ENCODE measurements around the gene TMEM14A. TPM values are rescaled to one million over a fixed set of nuclear protein-coding genes. Genes with fewer than 3 reads are reported as not detected.

TMEM14A gene
- total and polyA plus RNA-seq, 2 of the 8 experiments (the other 6 are each of a cell fraction or from before 2014, with no cell fraction given), result 11.1 to 11.2 TPM

DNA sequence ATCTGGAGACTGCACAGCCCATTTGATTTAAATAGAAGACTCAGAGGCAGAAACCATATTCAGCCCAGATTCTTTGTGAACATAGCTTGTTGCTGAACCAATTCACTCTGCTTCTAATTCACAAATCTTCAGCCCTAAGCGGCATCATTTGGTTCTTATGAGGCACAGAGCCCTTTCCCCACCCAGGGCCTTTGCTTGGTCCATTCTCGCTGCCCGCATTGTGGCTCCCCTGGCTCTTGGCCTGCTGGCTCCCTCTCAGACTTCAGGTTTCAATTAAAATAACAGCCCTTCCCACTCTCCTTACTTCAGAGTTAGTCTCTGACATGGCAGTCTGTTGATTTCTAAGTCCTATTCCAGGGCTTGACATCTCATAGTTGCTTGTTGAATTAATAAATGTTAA is 9.4 kb upstream of the TMEM14A start:
- no peak overlapping the region for H2BK120ac ChIP-seq (replicated peaks; ENCODE audit: low read depth, low read length)
- POLR2A ChIA-PET (ENCODE audit: partially characterized antibody), result interaction anchor here (1.4 to 3.4 kb wide), 2 partner anchors 85 to 242 kb away, joined by 3 to 22 read pairs; partner anchors contain the start of genes EFHC1 and TRAM2
- no peak overlapping the region for H3K4me3 ChIP-seq (ENCODE audit: extremely low read depth in 1 of 4, insufficient read depth in 2 of 4, low read depth in 3 of 4, low read length in 4 of 4)
- H2AFZ ChIP-seq (ENCODE audit: low read length), result no peak overlapping the region
- H3K23ac ChIP-seq (ENCODE audit: insufficient read length), result no peak overlapping the region
- no peak overlapping the region for H3K27ac ChIP-seq (ENCODE audit: low read depth, low read length)
- H4K5ac ChIP-seq (ENCODE audit: insufficient read length, low read depth, low read length), result no peak overlapping the region
- no peak overlapping the region for H2BK20ac ChIP-seq (ENCODE audit: low read length)
- H3K18ac ChIP-seq (ENCODE audit: extremely low read depth, low read length), result no peak overlapping the region
- H3K4me2 ChIP-seq (ENCODE audit: insufficient read depth in 1 of 2, low read depth in 2 of 2, low read length in 2 of 2), result no peak overlapping the region
- no peak overlapping the region for H2BK12ac ChIP-seq (ENCODE audit: low read depth, low read length)
- no peak overlapping the region for H3K9ac ChIP-seq (replicated peaks in 1 of 4; ENCODE audit: extremely low read depth in 1 of 4, low read depth in 3 of 4, low read length in 3 of 4)
- H4K8ac ChIP-seq (ENCODE audit: extremely low read depth, insufficient read depth, low read length), result no peak overlapping the region
- peaks cover 15% of the 10 kb centered on the region; the same call in 1 of the 2 replicates for H3K23me2 ChIP-seq (ENCODE audit: low read depth, low read length)
- H3K27me3 ChIP-seq (replicated peaks in 1 of 4; ENCODE audit: control insufficient read depth in 3 of 4, extremely low read depth in 1 of 4, insufficient read depth in 3 of 4, low read length in 3 of 4), result peaks cover 0 to 10% (median 7%) of the 10 kb centered on the region in 4 experiments; a peak in 5 of 7 replicates
- no peaks in the 10 kb centered on the region for H4K20me1 ChIP-seq (replicated peaks in 1 of 2; ENCODE audit: control insufficient read depth in 1 of 2, insufficient read depth in 2 of 2, low read length in 2 of 2)
- CTCF ChIA-PET (ENCODE audit: partially characterized antibody), result interaction anchor here (0.6 to 6.7 kb wide), 15 partner anchors 10 to 377 kb away, joined by 3 to 86 read pairs (median 8); partner anchors contain the start of genes EFHC1, MCM3 and TRAM2
- peaks cover 0 to 6% of the 10 kb centered on the region in 2 experiments; a peak in 1 of 4 replicates for H3K79me2 ChIP-seq (ENCODE audit: control insufficient read depth in 1 of 2, insufficient read depth in 2 of 2, low read length in 2 of 2)
- no peaks in the 10 kb centered on the region for H3K79me1 ChIP-seq (ENCODE audit: low read depth, low read length)
- no peak overlapping the region for H4K91ac ChIP-seq (replicated peaks; ENCODE audit: insufficient read length, low read length)
- no peaks in the 10 kb centered on the region for H3K36me3 ChIP-seq (ENCODE audit: control insufficient read depth in 2 of 4, insufficient read depth in 4 of 4, low read length in 3 of 4)
- no peak overlapping the region for H2BK5ac ChIP-seq (ENCODE audit: low read depth, low read length)
- no peak overlapping the region for H2BK15ac ChIP-seq (ENCODE audit: low read length)
- H3K9me3 ChIP-seq (ENCODE audit: insufficient read depth in 2 of 2, low read depth in 1 of 2, low read length in 1 of 2), result peaks cover 0 to 9% of the 10 kb centered on the region in 2 experiments; a peak in 2 of 4 replicates
- no peak overlapping the region for H3K4ac ChIP-seq (replicated peaks; ENCODE audit: insufficient read length, low read depth, low read length)
- TF ChIP-seq, protein P1, sequence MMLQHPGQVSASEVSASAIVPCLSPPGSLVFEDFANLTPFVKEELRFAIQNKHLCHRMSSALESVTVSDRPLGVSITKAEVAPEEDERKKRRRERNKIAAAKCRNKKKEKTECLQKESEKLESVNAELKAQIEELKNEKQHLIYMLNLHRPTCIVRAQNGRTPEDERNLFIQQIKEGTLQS (IDR thresholded peaks at IDR 0.05; ENCODE audit: insufficient read depth, low read depth, low read length), result no peak
- TF ChIP-seq CBX8 (IDR thresholded peaks at IDR 0.05; ENCODE audit: borderline replicate concordance, low read depth, low read length), result no peak
- no peak for TF ChIP-seq ZNF274 (IDR thresholded peaks at IDR 0.05; ENCODE audit: borderline replicate concordance, extremely low read depth, low read length)
- no peak for TF ChIP-seq ATF2 (IDR thresholded peaks at IDR 0.05; ENCODE audit: low read length)
- no peak for TF ChIP-seq SAP30 (IDR thresholded peaks at IDR 0.05; ENCODE audit: insufficient read depth, insufficient replicate concordance, low read length)
- no peak for TF ChIP-seq BCL11A (IDR thresholded peaks at IDR 0.05; ENCODE audit: low read depth in 2 of 2, low read length in 2 of 2)
- TF ChIP-seq KDM5A (IDR thresholded peaks at IDR 0.05; ENCODE audit: low read length), result no peak
- no peak for TF ChIP-seq EZH2 (IDR thresholded peaks at IDR 0.05; ENCODE audit: low read depth, low read length, severe bottlenecking)
- no peak for TF ChIP-seq JUND (IDR thresholded peaks at IDR 0.05; ENCODE audit: low read length)
- WGBS, 2 experiments (ENCODE audit: extremely low coverage in 1 of 2, insufficient coverage in 1 of 2, insufficient read length in 1 of 2, insufficient replicate concordance in 2 of 2, low coverage in 1 of 2, low lambda C conversion rate in 2 of 2, missing lambda C conversion rate in 1 of 2), result 90% methylated on average over 3 of the region's 3 CpGs; no CpG with 5 or more reads in 1 of the 2 experiments
- FAIRE-seq, result no peak
- H3K14ac ChIP-seq (ENCODE audit: insufficient read length), result no peak overlapping the region
- H3K56ac ChIP-seq (replicated peaks; ENCODE audit: insufficient read length, low read depth, low read length), result no peak overlapping the region
- no peak for DNase-seq (ENCODE audit: low read depth in 1 of 2, low spot score in 2 of 2)
- peaks cover 0 to 10% (median 5%) of the 10 kb centered on the region in 4 experiments; a peak in 3 of 7 replicates for H3K4me1 ChIP-seq (replicated peaks in 1 of 4; ENCODE audit: control insufficient read depth in 3 of 4, insufficient read depth in 4 of 4, low read length in 3 of 4)
- no peak overlapping the region for H2AK5ac ChIP-seq (ENCODE audit: low read depth, low read length)
